ENCODE results near the gene COPS9.

COPS9 gene

GRCh38 chr2:240136013-240136670, at the start of gene COPS9:
TSS of gene COPS9 (minus strand) at chr2:240136305. CDS start at chr2:240136284, 21 bp downstream.
- no peaks in the 10 kb centered on the region for H3K27me3 Mint-ChIP-seq
- peaks cover 22% of the 10 kb centered on the region for H3K4me1 Mint-ChIP-seq
- H3K9me3 Mint-ChIP-seq = no peaks in the 10 kb centered on the region
- peak within 1 kb of the TSS; percentile 95 for H3K4me3 Mint-ChIP-seq
- peak within 1 kb of the TSS; percentile 93 for H3K27ac Mint-ChIP-seq
- peak; percentile 98 for ATAC-seq (ENCODE audit: low read depth)
- H3K36me3 Mint-ChIP-seq = peaks cover 9% of the 10 kb centered on the region
- DNase-seq (ENCODE audit: low spot score in 2 of 2) = peak; percentile 87 to 89

- Mint-ChIP-seq H3K4me1 (no peaks in the 10 kb centered on the region), H3K36me3 (no peaks in the 10 kb centered on the region), H3K4me3 (no peak overlapping the region), H3K27me3 (peaks cover 10% of the 10 kb centered on the region), H3K27ac (no peak overlapping the region), H3K9me3 (peaks cover 1% of the 10 kb centered on the region)
- ATAC-seq (ENCODE audit: low read depth) (no peak), DNase-seq (ENCODE audit: low spot score in 2 of 2) (no peak)
Observed at GRCh38 chr2:240184656-240185055, 48.6 kb upstream of the COPS9 start.

- Mint-ChIP-seq H3K4me3 (no peak overlapping the region), H3K36me3 (no peaks in the 10 kb centered on the region), H3K4me1 (no peaks in the 10 kb centered on the region), H3K9me3 (peaks cover 1% of the 10 kb centered on the region), H3K27me3 (peaks cover 10% of the 10 kb centered on the region), H3K27ac (no peak overlapping the region)
- DNase-seq (ENCODE audit: low spot score in 2 of 2) (no peak), ATAC-seq (ENCODE audit: low read depth) (no peak)
Observed at GRCh38 chr2:240183875-240184590, 47.9 kb upstream of the COPS9 start.

- no peaks in the 10 kb centered on the region for H3K4me1 Mint-ChIP-seq
- no peak overlapping the region for H3K4me3 Mint-ChIP-seq
- H3K27me3 Mint-ChIP-seq = peaks cover 10% of the 10 kb centered on the region
Observed at GRCh38 chr2:240183006-240183874, 47.1 kb upstream of the COPS9 start.

GRCh38 chr2:240182476-240182875, 46.4 kb upstream of the COPS9 start:
- Mint-ChIP-seq H3K27ac (no peak overlapping the region), H3K4me1 (no peaks in the 10 kb centered on the region), H3K27me3 (peaks cover 12% of the 10 kb centered on the region), H3K4me3 (no peak overlapping the region), H3K9me3 (no peaks in the 10 kb centered on the region), H3K36me3 (no peaks in the 10 kb centered on the region)
- no peak for ATAC-seq (ENCODE audit: low read depth)
- no peak for DNase-seq (ENCODE audit: low spot score in 2 of 2)

More at GRCh38 chr2:240183006-240183874, 47.1 kb upstream of the COPS9 start:
- DNase-seq (ENCODE audit: low spot score in 2 of 2) (no peak), ATAC-seq (ENCODE audit: low read depth) (no peak)
- no peak overlapping the region for H3K27ac Mint-ChIP-seq
- no peaks in the 10 kb centered on the region for H3K36me3 Mint-ChIP-seq
- H3K9me3 Mint-ChIP-seq = no peaks in the 10 kb centered on the region

GRCh38 chr2:240182001-240182400, 45.9 kb upstream of the COPS9 start:
- ATAC-seq (ENCODE audit: low read depth) (no peak), DNase-seq (ENCODE audit: low spot score in 2 of 2) (no peak)
- H3K27me3 Mint-ChIP-seq = peaks cover 12% of the 10 kb centered on the region
- H3K4me1 Mint-ChIP-seq = no peaks in the 10 kb centered on the region
- H3K4me3 Mint-ChIP-seq = no peak overlapping the region
- no peaks in the 10 kb centered on the region for H3K9me3 Mint-ChIP-seq
- no peak overlapping the region for H3K27ac Mint-ChIP-seq
- no peaks in the 10 kb centered on the region for H3K36me3 Mint-ChIP-seq

GRCh38 chr2:240179941-240180666, 44.0 kb upstream of the COPS9 start:
- Mint-ChIP-seq H3K9me3 (no peaks in the 10 kb centered on the region), H3K4me3 (no peak overlapping the region), H3K36me3 (no peaks in the 10 kb centered on the region), H3K4me1 (no peaks in the 10 kb centered on the region), H3K27ac (no peak overlapping the region), H3K27me3 (peaks cover 10% of the 10 kb centered on the region)
- ATAC-seq (ENCODE audit: low read depth) (no peak), DNase-seq (ENCODE audit: low spot score in 2 of 2) (no peak)

GRCh38 chr2:240179186-240179815, 43.2 kb upstream of the COPS9 start:
- Mint-ChIP-seq H3K27me3 (peaks cover 12% of the 10 kb centered on the region), H3K9me3 (no peaks in the 10 kb centered on the region), H3K4me1 (no peaks in the 10 kb centered on the region), H3K27ac (no peak overlapping the region), H3K36me3 (no peaks in the 10 kb centered on the region), H3K4me3 (no peak overlapping the region)
- ATAC-seq (ENCODE audit: low read depth) (no peak), DNase-seq (ENCODE audit: low spot score in 2 of 2) (no peak)

- H3K27me3 Mint-ChIP-seq = peaks cover 14% of the 10 kb centered on the region
Observed at GRCh38 chr2:240178564-240178963, 42.5 kb upstream of the COPS9 start.

GRCh38 chr2:240174496-240174895, 38.4 kb upstream of the COPS9 start:
- peaks cover 1% of the 10 kb centered on the region for H3K9me3 Mint-ChIP-seq
- H3K4me1 Mint-ChIP-seq = no peaks in the 10 kb centered on the region
- H3K4me3 Mint-ChIP-seq = no peak overlapping the region
- H3K27ac Mint-ChIP-seq = no peak overlapping the region
- ATAC-seq (ENCODE audit: low read depth) = no peak
- no peaks in the 10 kb centered on the region for H3K36me3 Mint-ChIP-seq
- no peak for DNase-seq (ENCODE audit: low spot score in 2 of 2)
- peaks cover 9% of the 10 kb centered on the region for H3K27me3 Mint-ChIP-seq

More at GRCh38 chr2:240178564-240178963, 42.5 kb upstream of the COPS9 start:
- no peak for ATAC-seq (ENCODE audit: low read depth)
- no peak for DNase-seq (ENCODE audit: low spot score in 2 of 2)
- Mint-ChIP-seq H3K4me3 (no peak overlapping the region), H3K9me3 (no peaks in the 10 kb centered on the region), H3K27ac (no peak overlapping the region), H3K36me3 (no peaks in the 10 kb centered on the region), H3K4me1 (no peaks in the 10 kb centered on the region)

GRCh38 chr2:240172071-240172895, 36.2 kb upstream of the COPS9 start:
- DNase-seq (ENCODE audit: low spot score in 2 of 2) = no peak
- ATAC-seq (ENCODE audit: low read depth) = no peak
- H3K4me3 Mint-ChIP-seq = no peak overlapping the region
- H3K27me3 Mint-ChIP-seq = peaks cover 8% of the 10 kb centered on the region
- no peaks in the 10 kb centered on the region for H3K4me1 Mint-ChIP-seq
- H3K9me3 Mint-ChIP-seq = peaks cover 1% of the 10 kb centered on the region
- no peaks in the 10 kb centered on the region for H3K36me3 Mint-ChIP-seq
- H3K27ac Mint-ChIP-seq = no peak overlapping the region

- no peak overlapping the region for H3K27ac Mint-ChIP-seq
- DNase-seq (ENCODE audit: low spot score in 2 of 2) (no peak), ATAC-seq (ENCODE audit: low read depth) (no peak)
- no peak overlapping the region for H3K4me3 Mint-ChIP-seq
- H3K27me3 Mint-ChIP-seq = peaks cover 8% of the 10 kb centered on the region
- peaks cover 1% of the 10 kb centered on the region for H3K9me3 Mint-ChIP-seq
- no peaks in the 10 kb centered on the region for H3K36me3 Mint-ChIP-seq
- no peaks in the 10 kb centered on the region for H3K4me1 Mint-ChIP-seq
Observed at GRCh38 chr2:240170883-240171282, 34.8 kb upstream of the COPS9 start.

GRCh38 chr2:240170354-240170735, 34.2 kb upstream of the COPS9 start:
- Mint-ChIP-seq H3K27ac (no peak overlapping the region), H3K36me3 (no peaks in the 10 kb centered on the region)

More at GRCh38 chr2:240170354-240170735, 34.2 kb upstream of the COPS9 start:
- DNase-seq (ENCODE audit: low spot score in 2 of 2) (no peak), ATAC-seq (ENCODE audit: low read depth) (no peak)
- peaks cover 8% of the 10 kb centered on the region for H3K27me3 Mint-ChIP-seq
- peaks cover 1% of the 10 kb centered on the region for H3K9me3 Mint-ChIP-seq
- no peaks in the 10 kb centered on the region for H3K4me1 Mint-ChIP-seq
- no peak overlapping the region for H3K4me3 Mint-ChIP-seq

Measured in memory B cell (primary cell).